Measurements from ENCODE around the gene CRADD. TPM values are rescaled to one million over a fixed set of nuclear protein-coding genes. Genes with fewer than 3 reads are reported as not detected.

The CRADD gene
- total and polyA plus RNA-seq, 10 of the 15 experiments (the other 5 are each of a cell fraction or from before 2014, with no cell fraction given), result 7.6 to 15.5 (median 11.7) TPM

DNA sequence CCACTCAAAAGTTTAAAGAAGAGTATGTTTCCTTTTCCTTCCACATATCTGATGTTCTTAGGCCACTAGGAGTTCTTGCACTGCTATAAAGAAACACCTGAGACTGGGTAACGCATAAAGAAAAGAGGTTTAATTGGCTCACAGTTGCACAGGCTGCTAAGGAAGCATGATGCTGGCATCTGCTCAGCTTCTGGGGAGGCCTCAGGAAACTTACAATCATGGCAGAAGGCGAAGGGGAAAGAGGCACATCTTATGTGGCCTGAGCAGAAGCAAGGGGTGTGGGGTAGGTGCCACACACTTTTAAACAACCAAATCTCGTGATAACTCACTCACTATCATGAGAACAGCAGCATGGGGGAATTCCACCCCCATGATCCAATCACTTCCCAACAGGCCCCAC, 7.7 kb upstream of the CRADD start:
- Histone ChIP-seq H3K9me3 (replicated peaks; ENCODE audit: control insufficient read depth, insufficient read depth, low read length) (peaks cover 8% of the 10 kb centered on the region; the same call in 2 of the 3 replicates), H3K4me3 (no peak overlapping the region), H3K4me1 (ENCODE audit: control insufficient read depth, insufficient read depth, low read length) (no peaks in the 10 kb centered on the region), H3K4me2 (ENCODE audit: control insufficient read depth, insufficient read depth) (no peak overlapping the region), H4K20me1 (ENCODE audit: control insufficient read depth, insufficient read depth) (no peaks in the 10 kb centered on the region), H3K27ac (ENCODE audit: control insufficient read depth, insufficient read depth) (no peak overlapping the region), H3K79me2 (ENCODE audit: control insufficient read depth, insufficient read depth, low read length) (no peaks in the 10 kb centered on the region), H2AFZ (ENCODE audit: control insufficient read depth, low read depth, low read length) (no peak overlapping the region), H3K27me3 (replicated peaks in 1 of 2; ENCODE audit: control insufficient read depth in 2 of 2, insufficient read depth in 2 of 2, low read length in 1 of 2) (no peaks in the 10 kb centered on the region), H3K36me3 (ENCODE audit: control insufficient read depth in 2 of 2, insufficient read depth in 2 of 2, low read length in 1 of 2) (no peaks in the 10 kb centered on the region), H3K9ac (ENCODE audit: control insufficient read depth, insufficient read depth, low read length) (no peak overlapping the region)
- intact Hi-C loops (cut with micrococcal nuclease; ENCODE audit: unreplicated experiment) (no loop called here), in situ Hi-C loops (cut with MboI) (no loop called here)
- 36% methylated on average over 3 of the region's 3 CpGs for WGBS (ENCODE audit: insufficient coverage, insufficient replicate concordance, low lambda C conversion rate, missing lambda C conversion rate)
- DNase-seq (ENCODE audit: low read depth, low spot score) (no peak), ATAC-seq (no peak), FAIRE-seq (no peak)
- ChIA-PET RAD21 (ENCODE audit: unreplicated experiment) (no interaction called here), SMC1A (ENCODE audit: uncharacterized antibody, unreplicated experiment) (no interaction called here), POLR2A (no interaction called here), CTCF (no interaction called here)
- BruUV-seq (replicated peaks), result no TSS peak
- no peak for TF ChIP-seq GABPA (IDR thresholded peaks at IDR 0.05; ENCODE audit: low read depth)
- TF ChIP-seq, protein P1, sequence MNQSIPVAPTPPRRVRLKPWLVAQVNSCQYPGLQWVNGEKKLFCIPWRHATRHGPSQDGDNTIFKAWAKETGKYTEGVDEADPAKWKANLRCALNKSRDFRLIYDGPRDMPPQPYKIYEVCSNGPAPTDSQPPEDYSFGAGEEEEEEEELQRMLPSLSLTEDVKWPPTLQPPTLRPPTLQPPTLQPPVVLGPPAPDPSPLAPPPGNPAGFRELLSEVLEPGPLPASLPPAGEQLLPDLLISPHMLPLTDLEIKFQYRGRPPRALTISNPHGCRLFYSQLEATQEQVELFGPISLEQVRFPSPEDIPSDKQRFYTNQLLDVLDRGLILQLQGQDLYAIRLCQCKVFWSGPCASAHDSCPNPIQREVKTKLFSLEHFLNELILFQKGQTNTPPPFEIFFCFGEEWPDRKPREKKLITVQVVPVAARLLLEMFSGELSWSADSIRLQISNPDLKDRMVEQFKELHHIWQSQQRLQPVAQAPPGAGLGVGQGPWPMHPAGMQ (IDR thresholded peaks at IDR 0.05; ENCODE audit: borderline replicate concordance), result no peak
- TF ChIP-seq ZNF207 (IDR thresholded peaks at IDR 0.05; ENCODE audit: borderline replicate concordance), result no peak
- no peak for TF ChIP-seq SMAD1 (IDR thresholded peaks at IDR 0.05; ENCODE audit: low read depth, partially characterized antibody)
- no peak for TF ChIP-seq TCF3 (IDR thresholded peaks at IDR 0.05; ENCODE audit: borderline replicate concordance, insufficient read depth, low read depth, low read length)
- TF ChIP-seq DPF2 (IDR thresholded peaks at IDR 0.05), result no peak
- no peak for TF ChIP-seq ZBED1 (IDR thresholded peaks at IDR 0.05; ENCODE audit: borderline replicate concordance)
- no peak for TF ChIP-seq FOS (IDR thresholded peaks at IDR 0.05; ENCODE audit: borderline replicate concordance, extremely low read depth, insufficient read length)
- TF ChIP-seq LARP7 (IDR thresholded peaks at IDR 0.05), result no peak
- TF ChIP-seq PKNOX1 (IDR thresholded peaks at IDR 0.05), result no peak
- TF ChIP-seq, protein P2, sequence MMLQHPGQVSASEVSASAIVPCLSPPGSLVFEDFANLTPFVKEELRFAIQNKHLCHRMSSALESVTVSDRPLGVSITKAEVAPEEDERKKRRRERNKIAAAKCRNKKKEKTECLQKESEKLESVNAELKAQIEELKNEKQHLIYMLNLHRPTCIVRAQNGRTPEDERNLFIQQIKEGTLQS (IDR thresholded peaks at IDR 0.05; ENCODE audit: borderline replicate concordance, extremely low read depth, low read depth, low read length), result no peak
- TF ChIP-seq RFX5 (IDR thresholded peaks at IDR 0.05; ENCODE audit: low read depth, low read length), result no peak
- TF ChIP-seq SREBF1 (IDR thresholded peaks at IDR 0.05; ENCODE audit: low read length), result no peak

Measured in GM12878 (cell line).